ENCODE data around the gene MINDY1.

MINDY1 gene

DNA sequence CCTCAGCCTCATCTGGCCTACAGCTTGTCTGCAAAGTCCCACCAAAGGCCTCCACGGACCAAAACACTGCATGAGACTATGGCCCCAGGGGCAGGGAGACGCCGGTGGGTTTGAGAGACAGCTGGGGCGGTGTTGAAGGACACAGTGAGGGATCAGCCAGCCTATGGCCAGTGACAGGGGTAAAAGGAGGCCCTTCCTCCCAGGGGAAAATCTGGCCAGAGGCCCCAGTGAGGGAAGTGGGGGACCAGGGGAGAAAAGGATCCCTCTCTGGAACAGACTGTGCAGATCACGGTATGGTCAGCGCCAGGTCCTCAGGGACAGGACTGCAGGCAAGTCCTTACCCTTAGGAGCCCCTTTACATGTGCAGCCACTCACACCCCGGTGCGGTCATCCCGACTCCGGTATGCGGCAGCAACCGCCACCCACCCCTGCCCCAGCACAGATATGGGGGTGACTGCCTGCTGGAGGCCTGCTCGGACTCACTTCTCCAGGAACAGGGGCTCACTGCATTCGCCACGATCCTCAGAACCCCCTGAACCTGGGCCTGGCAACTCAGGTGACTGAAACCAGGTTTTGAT, 33.4 kb downstream of the MINDY1 start:
- no peak for TF ChIP-seq CTCF (IDR thresholded peaks at IDR 0.05; ENCODE audit: control insufficient read depth, extremely low read depth, insufficient read depth)
- H3K4me3 ChIP-seq (ENCODE audit: low read depth, low read length) = peak overlapping the region; percentile 84
- DNase-seq (ENCODE audit: low read depth) = no peak

GRCh38 chr1:150972417-150972940, 34.2 kb downstream of the MINDY1 start:
- no peak for DNase-seq (ENCODE audit: low read depth)
- no peak for TF ChIP-seq CTCF (IDR thresholded peaks at IDR 0.05; ENCODE audit: control insufficient read depth, extremely low read depth, insufficient read depth)
- peak overlapping the region; percentile 84 for H3K4me3 ChIP-seq (ENCODE audit: low read depth, low read length)

GRCh38 chr1:150971583-150972416, 34.9 kb downstream of the MINDY1 start:
- no peak for TF ChIP-seq CTCF (IDR thresholded peaks at IDR 0.05; ENCODE audit: control insufficient read depth, extremely low read depth, insufficient read depth)
- peak overlapping the region; percentile 84 for H3K4me3 ChIP-seq (ENCODE audit: low read depth, low read length)
- no peak for DNase-seq (ENCODE audit: low read depth)

DNA sequence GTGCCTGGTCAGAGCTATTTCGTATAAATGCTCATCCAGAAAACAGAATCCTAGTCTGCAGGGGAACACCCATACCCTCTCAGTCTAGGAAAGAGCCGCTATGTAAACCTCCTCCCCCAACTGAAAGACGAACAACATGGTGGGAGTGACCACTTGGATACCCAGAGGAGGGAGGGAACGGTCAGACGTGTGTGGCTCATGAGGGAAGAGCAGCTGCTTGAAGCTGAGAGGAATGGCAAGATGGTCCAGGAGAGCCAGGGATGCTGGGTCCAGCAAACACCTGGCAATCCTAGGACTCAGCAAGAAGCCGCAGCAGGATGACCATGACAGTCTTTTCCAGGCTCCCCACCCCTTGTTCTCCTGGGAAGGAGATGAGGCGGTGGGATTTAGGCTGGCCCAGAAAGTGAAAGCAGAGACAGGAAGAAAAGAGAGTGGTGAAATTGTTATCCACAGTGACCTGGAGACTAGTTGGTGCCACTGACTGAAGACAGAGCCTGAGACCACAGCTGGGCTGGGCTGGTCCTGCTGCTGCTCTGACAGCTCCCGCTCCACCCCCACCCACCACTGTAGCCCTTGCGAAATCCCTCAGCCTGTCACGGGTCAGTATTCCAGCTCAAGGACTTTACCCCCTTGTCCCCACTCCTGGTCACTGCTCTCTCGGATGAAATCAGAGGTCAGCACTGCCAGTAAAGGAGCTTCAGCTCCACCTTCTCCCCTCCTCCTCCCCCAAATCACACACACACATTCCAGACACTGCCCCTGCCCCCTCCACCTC, 35.7 kb downstream of the MINDY1 start:
- DNase-seq (ENCODE audit: low read depth) = no peak

GRCh38 chr1:150969626-150970025, 37.1 kb downstream of the MINDY1 start:
- DNase-seq (ENCODE audit: low read depth) = no peak
- H3K4me3 ChIP-seq (ENCODE audit: low read depth, low read length) = no peak overlapping the region
- TF ChIP-seq CTCF (IDR thresholded peaks at IDR 0.05; ENCODE audit: control insufficient read depth, extremely low read depth, insufficient read depth) = no peak

More for the DNA sequence above, 35.7 kb downstream of the MINDY1 start:
- H3K4me3 ChIP-seq (ENCODE audit: low read depth, low read length) = peak overlapping the region; percentile 84
- TF ChIP-seq CTCF (IDR thresholded peaks at IDR 0.05; ENCODE audit: control insufficient read depth, extremely low read depth, insufficient read depth) = no peak

GRCh38 chr1:150968491-150968890, 38.2 kb downstream of the MINDY1 start:
- no peak for TF ChIP-seq CTCF (IDR thresholded peaks at IDR 0.05; ENCODE audit: control insufficient read depth, extremely low read depth, insufficient read depth)
- no peak overlapping the region for H3K4me3 ChIP-seq (ENCODE audit: low read depth, low read length)
- no peak for DNase-seq (ENCODE audit: low read depth)
